Lower lobe of right lung (tissue), 2 donors: ENCODE measurements around the gene LASP1. TPM values are rescaled to one million over a fixed set of nuclear protein-coding genes. Genes with fewer than 3 reads are reported as not detected.

ENCODE experiments used
- ATAC-seq, 2 donors: fragments of 200-7000 bp; cut with Tn5 transposase; one replicate each; pipeline ENCODE4 v1.9.1; 2020 to 2022; ENCODE audit warnings: mild to moderate bottlenecking in 2 of 2, moderate library complexity in 2 of 2
- DNase-seq: peaks from one replicate; pipeline ENCODE4 v3.0.0-alpha.2; 2020
- H3K27ac ChIP-seq: fragments of 200-600 bp; one replicate; pipeline ENCODE4 v1.8.0; 2022
- H3K27me3 ChIP-seq: fragments of 200-600 bp; one replicate; pipeline ENCODE4 v1.8.0; 2022; ENCODE audit warnings: low read depth
- H3K36me3 ChIP-seq: fragments of 200-600 bp; one replicate; pipeline ENCODE4 v1.8.0; 2022; ENCODE audit warnings: mild to moderate bottlenecking
- H3K4me1 ChIP-seq: fragments of 200-600 bp; one replicate; pipeline ENCODE4 v1.8.0; 2022
- H3K4me3 ChIP-seq: fragments of 200-600 bp; one replicate; pipeline ENCODE4 v1.8.0; 2022; ENCODE audit warnings: mild to moderate bottlenecking
- H3K9me3 ChIP-seq: fragments of 200-600 bp; one replicate; pipeline ENCODE4 v1.8.0; 2022
- intact Hi-C: fragments of 100-400 bp; cut with DNase I; formaldehyde crosslinking; loops from one replicate; pipeline ENCODE4 v1.11.0; 2022
- total RNA-seq: library from RNA; stranded (reverse); fragmentation: NEBNext Ultra II Directional; extraction: Animal tissue kit (Norgen Biotek cat#: 25700); gene quantifications from one replicate; pipeline ENCODE4 v1.2.1, GENCODE V29; 2021
- TF ChIP-seq, protein P1 (sequence below): fragments of 200-600 bp; IDR thresholded peaks from one replicate; pipeline ENCODE4 v1.8.0; 2022; ENCODE audit warnings: antibody characterized with exemption, mild to moderate bottlenecking
- donor health status: DM: no; HTN: yes; CAD: no; lungs with severe emphysema.

The LASP1 gene
- total RNA-seq, 1 donor from 2014 or later: 158 TPM

DNA sequence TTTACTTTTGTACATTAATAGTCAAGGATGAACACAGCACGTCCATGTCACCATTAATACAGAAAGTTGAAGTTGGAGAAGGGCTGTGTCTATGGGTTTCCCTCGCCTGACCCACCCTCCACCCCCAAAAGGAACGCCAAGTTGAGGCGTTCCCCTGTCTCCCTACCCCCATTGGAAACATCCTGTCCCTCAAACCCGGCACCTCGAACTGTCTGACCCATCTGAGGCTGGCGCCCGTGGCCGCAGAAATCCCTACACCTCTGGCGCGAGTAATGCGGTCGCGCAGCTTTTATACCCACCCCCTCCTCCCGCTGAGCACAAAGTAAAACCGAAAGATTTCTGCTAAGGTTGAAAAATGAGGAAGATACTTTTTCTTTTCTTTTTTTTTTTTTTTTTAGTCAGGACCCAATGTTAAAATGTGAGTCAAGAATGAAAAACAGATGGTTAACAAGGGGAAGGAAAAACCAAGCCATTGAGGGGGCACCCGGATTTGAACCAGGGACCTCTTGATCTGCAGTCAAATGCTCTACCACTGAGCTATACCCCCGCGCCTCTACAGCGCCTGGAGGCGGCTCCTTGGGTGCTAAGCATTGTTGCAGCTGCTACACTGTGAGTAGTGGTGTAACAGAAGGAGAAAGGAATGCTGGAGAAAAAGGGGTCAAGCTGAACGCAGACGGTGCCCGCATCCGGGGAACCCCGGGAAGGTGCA is 887 bp upstream of the LASP1 start:
- peak; percentile 89 for DNase-seq
- peak; percentile 83 to 84 for ATAC-seq
- H3K4me1 ChIP-seq: peaks cover 36% of the 10 kb centered on the region
- H3K27me3 ChIP-seq: no peaks in the 10 kb centered on the region
- peak overlapping the region; percentile 97 for H3K27ac ChIP-seq
- H3K9me3 ChIP-seq: no peaks in the 10 kb centered on the region
- TF ChIP-seq, protein P1, sequence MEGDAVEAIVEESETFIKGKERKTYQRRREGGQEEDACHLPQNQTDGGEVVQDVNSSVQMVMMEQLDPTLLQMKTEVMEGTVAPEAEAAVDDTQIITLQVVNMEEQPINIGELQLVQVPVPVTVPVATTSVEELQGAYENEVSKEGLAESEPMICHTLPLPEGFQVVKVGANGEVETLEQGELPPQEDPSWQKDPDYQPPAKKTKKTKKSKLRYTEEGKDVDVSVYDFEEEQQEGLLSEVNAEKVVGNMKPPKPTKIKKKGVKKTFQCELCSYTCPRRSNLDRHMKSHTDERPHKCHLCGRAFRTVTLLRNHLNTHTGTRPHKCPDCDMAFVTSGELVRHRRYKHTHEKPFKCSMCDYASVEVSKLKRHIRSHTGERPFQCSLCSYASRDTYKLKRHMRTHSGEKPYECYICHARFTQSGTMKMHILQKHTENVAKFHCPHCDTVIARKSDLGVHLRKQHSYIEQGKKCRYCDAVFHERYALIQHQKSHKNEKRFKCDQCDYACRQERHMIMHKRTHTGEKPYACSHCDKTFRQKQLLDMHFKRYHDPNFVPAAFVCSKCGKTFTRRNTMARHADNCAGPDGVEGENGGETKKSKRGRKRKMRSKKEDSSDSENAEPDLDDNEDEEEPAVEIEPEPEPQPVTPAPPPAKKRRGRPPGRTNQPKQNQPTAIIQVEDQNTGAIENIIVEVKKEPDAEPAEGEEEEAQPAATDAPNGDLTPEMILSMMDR: no peak
- intact Hi-C loops: no loop called here
- no peaks in the 10 kb centered on the region for H3K36me3 ChIP-seq
- H3K4me3 ChIP-seq: peak overlapping the region; percentile 94

DNA sequence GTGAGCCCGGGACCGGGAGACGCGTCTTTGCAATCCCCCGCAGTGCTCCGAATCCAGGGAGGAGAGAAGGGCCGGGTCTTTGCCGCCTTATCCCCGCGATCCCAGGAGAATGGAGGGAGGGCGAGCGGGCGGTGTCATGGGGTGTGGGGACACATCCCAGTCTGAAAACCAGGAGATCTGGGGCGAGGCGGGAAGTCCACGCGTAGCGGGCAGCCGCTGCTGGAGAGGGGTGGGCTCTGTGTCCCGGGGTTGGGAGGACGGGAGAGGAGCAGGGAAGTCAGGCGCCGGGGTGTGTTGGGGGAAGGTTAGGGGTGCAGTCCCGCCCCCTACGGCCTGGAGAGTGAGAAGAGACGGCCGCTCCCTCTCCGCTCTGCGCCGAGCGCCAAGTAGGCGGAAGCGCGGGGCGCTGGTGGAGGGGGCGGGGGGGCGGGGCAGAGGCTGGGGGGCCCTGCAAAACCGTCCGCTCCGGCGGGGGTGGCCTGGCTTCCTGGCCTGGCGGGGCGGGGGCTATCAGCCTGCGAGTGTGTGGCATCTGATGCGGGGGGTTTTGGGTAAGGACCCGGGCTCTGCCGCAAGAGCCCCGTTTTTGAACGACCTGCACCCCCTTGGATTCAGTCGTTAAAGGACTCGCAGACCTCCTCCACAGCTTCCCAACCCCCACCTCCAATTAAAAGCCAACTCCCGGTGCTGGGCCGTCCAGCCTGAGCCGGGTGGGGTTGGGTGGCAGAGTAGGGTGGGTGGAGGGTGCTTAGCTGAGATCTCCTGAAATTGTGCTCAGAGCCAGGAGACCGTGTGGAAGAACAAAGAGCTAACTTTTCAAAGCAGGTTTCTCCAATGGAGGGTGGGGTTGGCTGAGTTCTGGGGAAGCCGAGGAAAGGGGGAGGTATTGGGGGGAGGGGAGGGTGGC is 654 bp downstream of the LASP1 start:
- Histone ChIP-seq H3K27ac (peak overlapping the region; percentile 97), H3K4me1 (peaks cover 52% of the 10 kb centered on the region), H3K4me3 (peak overlapping the region; percentile 94), H3K9me3 (no peaks in the 10 kb centered on the region), H3K36me3 (no peaks in the 10 kb centered on the region), H3K27me3 (no peaks in the 10 kb centered on the region)
- ATAC-seq (peak; percentile 74 to 75), DNase-seq (peak; percentile 87)
- TF ChIP-seq, protein P1: no peak
- intact Hi-C loops: no loop called here

DNA sequence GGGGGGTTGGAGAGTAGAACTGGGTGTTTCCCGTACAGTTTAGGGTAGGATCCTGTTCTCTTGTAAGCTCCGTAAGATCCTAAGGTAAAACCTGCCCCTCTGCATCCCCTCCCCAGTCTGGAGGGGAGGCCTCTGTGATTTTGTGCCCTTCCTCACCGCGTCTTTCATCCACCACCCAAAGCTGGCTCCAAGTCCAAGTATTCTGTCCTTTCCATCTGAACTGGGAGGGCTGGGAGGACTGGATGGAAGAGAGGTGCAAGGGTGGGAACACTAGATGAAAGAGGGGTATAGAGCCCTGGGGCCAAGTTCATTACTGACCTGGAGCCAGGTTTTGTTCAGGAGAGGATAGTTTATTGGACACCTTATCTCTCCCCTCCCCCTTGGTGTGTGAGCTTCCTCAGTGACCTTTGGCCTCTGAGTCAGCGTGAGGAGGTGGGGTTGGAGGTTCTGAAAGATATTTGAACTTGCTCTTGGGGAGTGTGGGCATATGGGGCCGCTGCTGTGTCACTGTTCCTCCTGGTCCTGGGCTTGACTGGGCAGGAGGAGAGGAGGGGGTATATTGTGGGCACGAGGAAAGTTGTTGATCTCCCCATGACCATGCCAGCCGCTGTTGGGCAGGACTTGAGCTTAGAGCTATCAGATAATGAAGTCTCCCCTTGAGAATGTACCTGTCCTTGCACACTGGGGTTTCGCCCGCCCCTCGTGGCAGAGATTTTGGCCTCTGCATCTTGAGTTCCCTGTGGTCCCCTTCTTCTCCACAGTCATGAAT is 1.6 kb downstream of the LASP1 start:
- peak overlapping the region; percentile 94 for H3K4me3 ChIP-seq
- peak overlapping the region; percentile 97 for H3K27ac ChIP-seq
- ATAC-seq (peak; percentile 23 to 38), DNase-seq (peak; percentile 78)
- intact Hi-C loops: no loop called here
- no peaks in the 10 kb centered on the region for H3K9me3 ChIP-seq
- peaks cover 2% of the 10 kb centered on the region for H3K36me3 ChIP-seq
- H3K27me3 ChIP-seq: no peaks in the 10 kb centered on the region
- peaks cover 60% of the 10 kb centered on the region for H3K4me1 ChIP-seq
- TF ChIP-seq, protein P1: no peak

DNA sequence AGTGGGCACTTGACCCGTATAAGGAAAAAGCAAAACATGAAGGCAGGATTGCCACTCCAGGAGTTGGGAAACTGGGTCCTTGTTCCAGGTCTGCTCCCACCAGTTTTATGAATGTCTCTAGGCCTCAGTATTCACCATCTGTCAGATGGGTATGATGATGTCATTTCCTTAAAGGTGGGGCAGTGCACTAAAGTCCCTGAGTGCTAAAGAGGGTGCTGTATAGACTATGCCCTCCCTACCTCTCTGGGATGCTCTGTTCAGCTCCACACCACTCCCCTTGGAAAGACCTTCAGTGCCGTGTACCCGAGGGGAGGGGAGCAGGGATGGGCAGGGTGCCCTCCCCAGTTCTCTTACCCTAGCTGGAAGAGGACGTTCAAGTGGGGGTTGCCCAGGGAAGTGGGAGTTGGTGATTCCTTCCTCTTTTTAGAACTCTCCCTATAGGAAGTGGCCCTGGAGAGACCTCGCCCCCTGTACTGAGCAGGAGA is 2.2 kb downstream of the LASP1 start:
- TF ChIP-seq, protein P1: no peak
- peak overlapping the region; percentile 97 for H3K27ac ChIP-seq
- intact Hi-C loops: no loop called here
- H3K4me1 ChIP-seq: peaks cover 65% of the 10 kb centered on the region
- ATAC-seq (no peak), DNase-seq (no peak)
- peaks cover 7% of the 10 kb centered on the region for H3K36me3 ChIP-seq
- H3K4me3 ChIP-seq: peak overlapping the region; percentile 94
- no peaks in the 10 kb centered on the region for H3K9me3 ChIP-seq
- H3K27me3 ChIP-seq: no peaks in the 10 kb centered on the region
